MM.1S (cell line): ENCODE measurements around the gene KAT2B.
"Not testable (repeated sequence)": the region's sequence is repeated elsewhere in the genome, so short reads cannot be mapped to it uniquely, and the experiment has no call there.

Experiments used
- DNase-seq: peaks from one replicate; pipeline ENCODE4 v3.0.0-alpha.2; 2015
- H2AFZ ChIP-seq: fragments of 300-600 bp; sonication (generic); 2 replicates; pipeline ENCODE4 v1.6.0; 2016; ENCODE audit warnings: antibody characterized with exemption, low read length
- H3F3A ChIP-seq: fragments of 300-600 bp; sonication (generic); 2 replicates; pipeline ENCODE4 v1.6.1; 2016; ENCODE audit warnings: mild to moderate bottlenecking, antibody characterized with exemption, low read length, moderate library complexity, mixed read lengths; ENCODE audit not compliant: insufficient read depth
- H3K27ac ChIP-seq: fragments of 300-600 bp; sonication (generic); 2 replicates; pipeline ENCODE4 v1.5.1; 2016; ENCODE audit warnings: mild to moderate bottlenecking, low read length
- H3K27me3 ChIP-seq: fragments of 300-600 bp; sonication (generic); replicated peaks from 2 replicates; pipeline ENCODE4 v1.6.0; 2016; ENCODE audit warnings: low read length; ENCODE audit not compliant: insufficient read depth
- H3K36me3 ChIP-seq: fragments of 300-600 bp; sonication (generic); replicated peaks from 2 replicates; pipeline ENCODE4 v1.6.1; 2016; ENCODE audit warnings: mild to moderate bottlenecking, low read length, mixed read lengths; ENCODE audit not compliant: insufficient read depth
- H3K4me1 ChIP-seq: fragments of 300-600 bp; sonication (generic); 2 replicates; pipeline ENCODE4 v1.6.1; 2016; ENCODE audit warnings: low read length, mixed read lengths
- H3K4me2 ChIP-seq: fragments of 300-600 bp; sonication (generic); 2 replicates; pipeline ENCODE4 v1.6.0; 2016; ENCODE audit warnings: low read depth, low read length
- H3K4me3 ChIP-seq: fragments of 300-600 bp; sonication (generic); 2 replicates; pipeline ENCODE4 v1.5.1; 2016; ENCODE audit warnings: low read length, mixed read lengths
- H3K79me2 ChIP-seq: fragments of 300-600 bp; sonication (generic); 2 replicates; pipeline ENCODE4 v1.6.1; 2016; ENCODE audit warnings: mixed run types, low read length, mixed read lengths
- H3K9ac ChIP-seq: fragments of 300-600 bp; sonication (generic); 2 replicates; pipeline ENCODE4 v1.6.1; 2016; ENCODE audit warnings: low read length, mixed read lengths
- H3K9me2 ChIP-seq: fragments of 300-600 bp; sonication (generic); replicated peaks from 2 replicates; pipeline ENCODE4 v1.6.1; 2016; ENCODE audit warnings: mild to moderate bottlenecking, low read length, mixed read lengths; ENCODE audit not compliant: insufficient read depth
- H3K9me3 ChIP-seq: fragments of 300-600 bp; sonication (generic); replicated peaks from 2 replicates; pipeline ENCODE4 v1.6.1; 2016; ENCODE audit warnings: mild to moderate bottlenecking, low read length, mixed read lengths; ENCODE audit not compliant: insufficient read depth
- H4K20me1 ChIP-seq: fragments of 300-600 bp; sonication (generic); 2 replicates; pipeline ENCODE4 v1.6.1; 2016; ENCODE audit warnings: mild to moderate bottlenecking, low read length, moderate library complexity, mixed read lengths; ENCODE audit not compliant: insufficient read depth
- CTCF ChIP-seq: fragments of 300-600 bp; sonication (generic); IDR thresholded peaks from 2 replicates; pipeline ENCODE4 v1.5.1; 2016; ENCODE audit warnings: antibody characterized with exemption, low read length, mixed read lengths
- EZH2 ChIP-seq: fragments of 300-600 bp; sonication (generic); optimal IDR thresholded peaks from 2 replicates; pipeline ENCODE3; 2017; ENCODE audit warnings: low read depth, mild to moderate bottlenecking, antibody characterized with exemption, low read length, mixed read lengths
- EZH2phosphoT487 ChIP-seq: fragments of 300-600 bp; sonication (generic); IDR thresholded peaks from 2 replicates; pipeline ENCODE4 v1.6.1; 2018; ENCODE audit warnings: antibody characterized with exemption, low read length

Gene KAT2B

GRCh38 chr3:20043825-20044224 lies 3.6 kb downstream of the KAT2B start:
- no peaks in the 10 kb centered on the region for H4K20me1 ChIP-seq
- no peak for TF ChIP-seq EZH2phosphoT487
- no peak for TF ChIP-seq CTCF
- no peak for TF ChIP-seq EZH2
- peak overlapping the region; percentile 76; the same call in 1 of the 2 replicates for H3K27ac ChIP-seq
- no peaks in the 10 kb centered on the region for H3K36me3 ChIP-seq
- H3K4me3 ChIP-seq, result peak overlapping the region; percentile 61
- peak overlapping the region; percentile 59; the same call in 1 of the 2 replicates for H2AFZ ChIP-seq
- H3K4me2 ChIP-seq, result peak overlapping the region; percentile 94
- H3K4me1 ChIP-seq, result peaks cover 45% of the 10 kb centered on the region
- no peaks in the 10 kb centered on the region for H3K27me3 ChIP-seq
- no peaks in the 10 kb centered on the region for H3K9me2 ChIP-seq
- H3K9ac ChIP-seq, result peak overlapping the region; percentile 64; the same call in 1 of the 2 replicates
- DNase-seq, result peak; percentile 20
- H3K9me3 ChIP-seq, result no peaks in the 10 kb centered on the region
- H3F3A ChIP-seq, result peaks cover 66% of the 10 kb centered on the region
- H3K79me2 ChIP-seq, result peaks cover 77% of the 10 kb centered on the region

GRCh38 chr3:20045141-20045540 lies 4.9 kb downstream of the KAT2B start:
- Histone ChIP-seq H3F3A (peaks cover 64% of the 10 kb centered on the region), H3K79me2 (peaks cover 88% of the 10 kb centered on the region), H3K4me1 (peaks cover 52% of the 10 kb centered on the region)
- H3K9ac ChIP-seq, H3K4me3 ChIP-seq, DNase-seq, H2AFZ ChIP-seq, H3K36me3 ChIP-seq, H3K9me2 ChIP-seq, H3K27me3 ChIP-seq, H3K27ac ChIP-seq, H4K20me1 ChIP-seq, H3K9me3 ChIP-seq, H3K4me2 ChIP-seq: not testable (repeated sequence)

- peaks cover 52% of the 10 kb centered on the region for H3K4me1 ChIP-seq
- H3K4me2 ChIP-seq, result peak overlapping the region; percentile 72; the same call in 1 of the 2 replicates
- no peak overlapping the region for H3K27ac ChIP-seq
- H3K4me3 ChIP-seq, result no peak overlapping the region
- no peaks in the 10 kb centered on the region for H3K9me2 ChIP-seq
- H3K79me2 ChIP-seq, result peaks cover 92% of the 10 kb centered on the region
- H3K27me3 ChIP-seq, result no peaks in the 10 kb centered on the region
- H4K20me1 ChIP-seq, result no peaks in the 10 kb centered on the region
- H3K9me3 ChIP-seq, result no peaks in the 10 kb centered on the region
- H3F3A ChIP-seq, result peaks cover 53% of the 10 kb centered on the region
- H2AFZ ChIP-seq, result no peak overlapping the region
- no peak for TF ChIP-seq EZH2
- TF ChIP-seq EZH2phosphoT487, result no peak
- no peak for TF ChIP-seq CTCF
- no peaks in the 10 kb centered on the region for H3K36me3 ChIP-seq
- no peak for DNase-seq
- no peak overlapping the region for H3K9ac ChIP-seq
These were observed 6.3 kb downstream of the KAT2B start for GRCh38 chr3:20046556-20046955.

GRCh38 chr3:20047341-20047779 lies 7.1 kb downstream of the KAT2B start:
- Histone ChIP-seq H3K27me3 (no peaks in the 10 kb centered on the region), H3K9me3 (no peaks in the 10 kb centered on the region), H4K20me1 (no peaks in the 10 kb centered on the region), H3K4me3 (peak overlapping the region; percentile 69), H3K4me1 (peaks cover 45% of the 10 kb centered on the region), H2AFZ (no peak overlapping the region), H3K9me2 (no peaks in the 10 kb centered on the region), H3K4me2 (peak overlapping the region; percentile 72), H3K79me2 (peaks cover 92% of the 10 kb centered on the region), H3K9ac (peak overlapping the region; percentile 62; the same call in 1 of the 2 replicates), H3K36me3 (no peaks in the 10 kb centered on the region), H3F3A (peaks cover 45% of the 10 kb centered on the region), H3K27ac (peak overlapping the region; percentile 82; the same call in 1 of the 2 replicates)
- no peak for TF ChIP-seq EZH2phosphoT487
- no peak for TF ChIP-seq EZH2
- no peak for TF ChIP-seq CTCF
- DNase-seq, result no peak
